Activated gamma-delta T cell treated with anti-CD3 and anti-CD28 coated beads, Interleukin-2, amount 50 U/mL, for 16 hours (primary cell): Measurements from ENCODE around the gene RBP5.

Experiments
- DNase-seq: peaks from one replicate; pipeline ENCODE4 v3.0.0-alpha.2; 2020; ENCODE audit warnings: low read depth

RBP5 gene

GRCh38 chr12:7101047-7101693, 27.5 kb downstream of the RBP5 start:
- no peak for DNase-seq

- DNase-seq: no peak
These were observed 28.4 kb downstream of the RBP5 start for GRCh38 chr12:7100239-7100638.

- DNase-seq: no peak
These were observed 29.2 kb downstream of the RBP5 start for GRCh38 chr12:7099290-7099996.

- no peak for DNase-seq
These were observed 31.7 kb downstream of the RBP5 start for GRCh38 chr12:7096979-7097378.

- no peak for DNase-seq
These were observed 32.4 kb downstream of the RBP5 start for GRCh38 chr12:7096006-7096932.

- no peak for DNase-seq
These were observed 34.8 kb downstream of the RBP5 start for GRCh38 chr12:7093892-7094291.

- no peak for DNase-seq
These were observed 35.2 kb downstream of the RBP5 start for GRCh38 chr12:7093486-7093885.

GRCh38 chr12:7092986-7093460, 35.7 kb downstream of the RBP5 start:
- DNase-seq: no peak

GRCh38 chr12:7092229-7092985, 36.3 kb downstream of the RBP5 start, which contains the start of gene C1R:
C1R (minus strand) TSS chr12:7092445; CDS start chr12:7092388, 57 bp downstream.
- DNase-seq: peak; percentile 57

GRCh38 chr12:7091660-7092228, 36.9 kb downstream of the RBP5 start:
- DNase-seq: no peak

GRCh38 chr12:7091171-7091570, 37.5 kb downstream of the RBP5 start:
- no peak for DNase-seq

- no peak for DNase-seq
These were observed 38.3 kb downstream of the RBP5 start for GRCh38 chr12:7090222-7090998.

- no peak for DNase-seq
These were observed 39.4 kb downstream of the RBP5 start for GRCh38 chr12:7089196-7089871.

GRCh38 chr12:7083125-7083524, 45.6 kb downstream of the RBP5 start:
- no peak for DNase-seq

GRCh38 chr12:7081037-7081436, 47.7 kb downstream of the RBP5 start:
- DNase-seq: no peak

GRCh38 chr12:7079826-7080125, 48.9 kb downstream of the RBP5 start:
- DNase-seq: no peak

- DNase-seq: no peak
These were observed 50.5 kb downstream of the RBP5 start for GRCh38 chr12:7078163-7078562.

GRCh38 chr12:7076493-7076892, 52.2 kb downstream of the RBP5 start:
- no peak for DNase-seq

GRCh38 chr12:7075939-7076338, 52.8 kb downstream of the RBP5 start:
- no peak for DNase-seq

- DNase-seq: no peak
These were observed 53.2 kb downstream of the RBP5 start for GRCh38 chr12:7075518-7075917.
